Measurements from ENCODE around the gene ZSWIM2.
"Not testable (repeated sequence)": the region's sequence is repeated elsewhere in the genome, so short reads cannot be mapped to it uniquely, and the experiment has no call there.

Gene ZSWIM2

DNA sequence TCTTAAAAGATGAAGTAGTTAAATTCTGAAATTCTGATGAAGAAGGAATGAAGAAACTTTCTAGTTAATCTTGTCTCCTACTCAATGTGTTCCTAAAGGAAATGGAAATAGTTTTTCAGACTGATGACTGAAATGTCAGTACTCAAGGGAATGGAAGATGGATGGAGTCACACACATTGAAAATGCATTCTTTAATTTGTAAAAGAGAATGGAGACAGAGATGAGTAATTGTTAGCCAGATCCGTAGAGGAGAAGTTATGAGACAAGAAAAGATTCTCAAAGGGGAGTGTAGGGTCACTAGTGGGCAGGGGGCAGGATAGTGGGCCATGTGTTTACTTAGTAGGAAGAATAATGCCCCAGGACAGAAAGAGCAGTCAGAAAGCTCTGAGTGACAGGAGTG is 13.3 kb downstream of the ZSWIM2 start:
- no peak for DNase-seq

GRCh38 chr2:186827862-186828492 is 21.0 kb downstream of the ZSWIM2 start:
- DNase-seq = no peak

GRCh38 chr2:186827411-186827810 is 21.6 kb downstream of the ZSWIM2 start:
- DNase-seq = no peak

DNA sequence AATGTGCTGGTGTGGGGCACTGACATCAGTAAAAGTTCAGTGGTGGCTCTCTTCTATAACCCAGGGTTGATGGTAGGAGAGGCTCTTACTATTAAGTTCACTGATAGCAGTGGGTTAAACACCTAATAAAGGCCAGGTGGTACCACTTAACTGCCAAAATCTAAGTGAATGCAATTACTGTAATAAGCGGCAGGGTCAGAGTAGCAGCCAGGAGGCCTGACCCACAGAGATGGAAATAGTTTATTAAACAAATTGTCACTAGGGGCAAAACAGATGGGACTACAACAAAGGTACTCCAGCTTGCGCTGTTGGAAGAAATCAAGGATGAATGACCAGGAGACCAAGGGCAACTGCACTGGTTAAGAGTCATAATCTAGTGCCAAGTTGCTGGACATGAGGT is 26.6 kb downstream of the ZSWIM2 start:
- no peak for DNase-seq

DNA sequence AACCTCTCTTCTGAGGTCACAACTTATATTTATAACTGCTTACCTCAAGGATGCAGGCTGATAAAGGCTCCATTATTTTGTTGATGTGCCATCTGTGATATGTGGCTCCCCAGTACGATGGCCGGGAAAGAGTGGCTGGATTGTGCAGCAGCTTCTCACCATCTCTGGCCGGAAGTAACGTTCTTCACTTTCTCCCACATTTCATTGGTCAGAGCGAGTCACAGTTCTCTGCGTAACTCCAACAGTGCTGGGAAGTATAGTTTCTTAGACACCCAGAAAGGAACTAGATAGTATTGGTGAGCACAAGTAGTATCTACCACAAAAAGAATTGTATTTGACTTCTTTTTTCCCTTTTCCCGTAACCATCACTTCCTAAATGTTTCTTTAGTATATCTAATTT is 28.7 kb downstream of the ZSWIM2 start:
- DNase-seq = no peak

- DNase-seq = not testable (repeated sequence)
Observed at GRCh38 chr2:186811760-186812159, 37.2 kb downstream of the ZSWIM2 start.

DNA sequence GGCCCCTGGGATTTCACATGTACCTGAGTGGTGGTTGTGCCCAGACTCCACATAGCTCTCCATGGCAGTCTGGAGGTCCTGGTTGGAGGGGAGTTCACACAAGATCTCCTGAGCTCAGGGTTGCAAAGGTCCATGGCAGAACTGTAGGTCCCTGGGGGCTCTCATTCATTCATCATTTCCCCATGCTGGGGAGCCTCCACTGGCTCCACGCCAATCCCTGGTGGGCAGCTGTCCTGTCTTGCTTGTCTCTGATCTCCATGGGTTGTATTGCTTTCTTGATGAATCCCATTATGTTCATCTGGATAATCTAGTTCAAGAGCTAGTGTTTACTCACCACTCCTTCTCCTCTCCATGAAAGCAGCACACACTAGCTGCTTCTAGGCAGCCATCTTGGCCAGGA is 42.4 kb downstream of the ZSWIM2 start:
- DNase-seq = no peak

DNA sequence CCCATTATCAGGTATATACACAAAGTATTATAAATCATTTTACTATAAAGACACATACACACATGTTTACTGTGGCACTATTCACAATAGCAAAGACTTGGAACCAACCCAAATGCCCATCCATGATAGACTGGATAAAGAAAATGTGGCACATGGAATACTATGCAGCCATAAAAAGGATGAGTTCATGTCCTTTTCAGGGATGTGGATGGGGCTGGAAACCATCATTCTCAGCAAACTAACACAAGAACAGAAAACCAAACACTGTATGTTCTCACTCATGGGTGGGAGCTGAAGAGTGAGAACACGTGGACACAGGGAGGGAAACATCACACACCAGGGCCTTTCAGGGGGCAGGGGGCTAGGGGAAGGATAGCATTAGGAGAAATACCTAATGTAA is 50.4 kb downstream of the ZSWIM2 start:
- not testable (repeated sequence) for DNase-seq

DNA sequence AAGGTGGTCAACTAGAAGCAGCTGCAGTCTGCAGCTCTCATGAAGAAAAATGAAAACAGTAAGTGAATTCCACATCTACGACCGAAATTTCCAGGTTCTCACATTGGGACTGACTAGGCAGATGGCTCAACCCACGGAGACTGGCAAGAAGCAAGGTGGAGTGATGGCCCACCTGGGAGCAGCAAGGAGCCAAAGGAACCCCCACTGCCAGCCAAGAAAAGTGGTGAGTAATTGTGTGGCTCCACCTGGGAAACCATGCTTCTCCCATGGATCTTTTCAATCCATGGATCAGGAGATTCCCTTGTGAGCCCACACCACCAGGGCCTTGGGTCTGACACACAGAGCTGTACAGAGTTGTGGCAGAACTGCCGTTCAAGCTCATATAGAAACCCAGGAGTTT is 64.0 kb downstream of the ZSWIM2 start:
- DNase-seq = no peak

GRCh38 chr2:186783254-186783653 is 65.7 kb downstream of the ZSWIM2 start:
- DNase-seq = no peak

GRCh38 chr2:186780701-186781316 is 68.2 kb downstream of the ZSWIM2 start:
- no peak for DNase-seq

Measured in stimulated activated naive CD4-positive, alpha-beta T cell treated with Interleukin-2 at 50 U/mL for 16 hours (primary cell).